Stimulated activated naive CD4-positive, alpha-beta T cell treated with Interleukin-2 at 50 U/mL for 16 hours (primary cell): ENCODE measurements around the gene ATAD3B.
"Not testable (repeated sequence)": the region's sequence is repeated elsewhere in the genome, so short reads cannot be mapped to it uniquely, and the experiment has no call there.

Source experiments
- DNase-seq: peaks from one replicate; lab custom pipeline; 2025; lab: John Stamatoyannopoulos, UW

The ATAD3B gene

DNA sequence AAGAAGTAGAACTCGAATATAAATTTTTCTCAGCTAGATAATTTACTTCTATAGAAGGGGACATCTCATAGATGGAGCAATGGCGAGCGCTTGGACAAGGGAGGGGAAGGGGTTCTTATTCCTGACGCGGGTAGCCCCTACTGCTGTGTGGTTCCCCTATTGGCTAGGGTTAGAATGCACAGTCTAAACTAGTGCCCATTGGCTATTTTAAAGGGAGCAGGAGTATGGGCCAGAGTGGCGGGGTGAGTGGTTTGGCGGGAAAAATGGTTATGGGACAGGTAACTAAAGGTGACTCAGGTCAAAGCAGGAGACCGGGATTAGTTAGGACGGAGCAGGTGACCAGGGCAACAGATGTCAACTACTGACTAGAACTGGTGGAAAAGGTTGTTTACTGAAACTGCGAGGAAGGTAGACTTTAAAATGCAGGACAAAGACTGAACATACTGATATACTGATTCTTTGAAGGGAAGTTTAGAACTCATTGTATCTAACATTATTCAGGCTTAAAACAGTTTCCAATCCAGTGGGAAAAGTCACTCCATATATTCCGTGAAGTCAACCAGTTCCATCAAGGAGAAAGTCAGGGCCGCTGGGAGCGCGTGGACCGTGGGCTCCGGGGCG, 39.5 kb downstream of the ATAD3B start:
- no peak for DNase-seq

DNA sequence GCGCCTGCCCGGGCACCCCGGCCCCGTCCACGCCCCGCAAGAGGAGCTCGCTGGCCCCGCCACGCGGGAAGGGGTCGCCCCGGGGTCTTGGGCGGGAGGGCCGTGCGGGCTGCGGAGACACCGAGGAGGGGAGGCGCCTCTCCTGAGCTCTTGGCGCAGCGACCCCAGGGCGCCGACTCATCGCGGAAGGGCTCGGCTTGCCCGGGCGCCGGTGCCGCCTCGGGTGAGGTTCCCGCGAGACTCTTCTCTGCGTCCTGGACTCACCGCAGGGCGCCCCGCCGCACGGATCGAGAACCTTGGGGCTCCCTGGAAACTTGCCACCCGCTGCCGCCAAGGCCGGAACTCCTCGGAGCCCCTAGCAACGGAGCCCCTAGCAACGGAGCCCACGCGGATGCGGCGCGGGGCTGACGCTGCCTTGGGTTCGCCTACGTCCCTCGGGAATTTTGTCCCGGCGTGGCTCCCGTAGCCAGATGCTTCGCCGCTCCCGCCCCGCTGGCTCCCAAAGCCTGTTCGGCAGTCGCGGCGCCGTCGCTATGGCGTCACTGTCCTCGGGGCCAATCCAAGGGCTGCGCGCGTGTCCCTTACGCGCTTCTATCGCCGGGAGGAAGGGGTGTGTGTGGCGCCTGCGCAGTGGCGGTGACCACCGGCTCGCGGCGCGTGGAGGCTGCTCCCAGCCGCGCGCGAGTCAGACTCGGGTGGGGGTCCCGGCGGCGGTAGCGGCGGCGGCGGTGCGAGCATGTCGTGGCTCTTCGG, 40.1 kb downstream of the ATAD3B start, which contains the start of gene ATAD3A:
TSS of gene ATAD3A (plus strand) at position 630 of the 753 bp plus-strand sequence. CDS start at position 737, 107 bp downstream.
- peak; percentile 96 for DNase-seq

DNA sequence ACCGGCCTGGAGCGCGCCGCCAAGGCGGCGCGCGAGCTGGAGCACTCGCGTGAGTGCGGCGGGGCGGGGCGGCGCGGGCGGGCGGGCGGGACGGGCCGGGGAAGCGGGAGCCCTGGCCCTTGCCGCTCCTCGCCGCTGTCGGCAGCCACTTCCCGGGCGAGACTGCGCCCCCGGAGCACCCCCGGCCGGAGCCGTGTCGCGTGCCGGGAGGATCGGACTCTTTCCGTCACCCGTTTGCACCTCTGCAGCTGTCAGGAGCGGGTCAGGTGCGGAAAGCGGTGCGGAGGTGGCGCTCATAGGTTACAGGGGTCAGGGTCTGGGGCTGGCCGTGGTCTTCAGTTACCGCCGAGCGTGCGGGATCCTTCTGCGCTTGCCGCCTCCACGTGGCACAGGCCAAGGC, 40.9 kb downstream of the ATAD3B start:
- peak; percentile 13 for DNase-seq

DNA sequence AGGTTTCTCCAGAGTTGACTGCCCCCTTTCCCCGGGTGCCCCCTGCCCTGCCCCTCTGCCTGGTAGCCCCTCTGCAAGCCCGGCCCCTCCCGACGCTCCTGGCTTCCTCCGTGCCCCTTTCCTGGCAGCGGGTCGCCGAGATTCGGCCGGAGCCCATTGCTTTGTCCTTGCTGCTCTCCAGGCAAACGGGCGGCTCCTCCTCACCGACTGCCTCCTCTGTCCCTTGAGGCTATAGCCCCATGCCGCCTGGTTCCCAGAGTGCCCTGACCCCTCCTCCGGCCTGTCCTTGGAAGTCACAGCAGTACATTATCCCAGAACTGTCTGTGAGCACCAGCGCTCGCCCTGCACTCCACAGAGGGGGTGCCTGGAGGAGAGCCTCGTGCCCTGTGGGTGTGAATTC, 42.1 kb downstream of the ATAD3B start:
- DNase-seq: not testable (repeated sequence)

DNA sequence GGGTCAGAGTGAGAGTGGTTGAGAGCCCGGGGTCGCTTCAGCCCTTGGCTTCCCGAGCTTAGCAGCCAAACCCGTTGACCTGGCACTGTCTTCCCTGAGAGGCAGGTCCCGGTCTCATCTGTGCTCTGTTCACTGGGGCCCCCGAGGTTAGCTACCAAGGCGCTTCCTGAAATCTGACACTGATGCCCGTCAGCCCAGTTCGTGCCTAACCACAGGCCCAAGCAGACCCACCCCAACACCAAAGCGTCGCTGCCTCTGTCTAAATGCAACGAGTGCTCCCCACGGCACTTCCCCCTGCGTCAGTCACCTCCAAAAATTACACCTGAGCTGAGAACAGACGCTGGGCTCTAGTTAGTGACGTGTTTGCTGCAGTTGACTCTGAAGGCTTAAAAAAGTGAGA, 42.8 kb downstream of the ATAD3B start:
- DNase-seq: not testable (repeated sequence)

DNA sequence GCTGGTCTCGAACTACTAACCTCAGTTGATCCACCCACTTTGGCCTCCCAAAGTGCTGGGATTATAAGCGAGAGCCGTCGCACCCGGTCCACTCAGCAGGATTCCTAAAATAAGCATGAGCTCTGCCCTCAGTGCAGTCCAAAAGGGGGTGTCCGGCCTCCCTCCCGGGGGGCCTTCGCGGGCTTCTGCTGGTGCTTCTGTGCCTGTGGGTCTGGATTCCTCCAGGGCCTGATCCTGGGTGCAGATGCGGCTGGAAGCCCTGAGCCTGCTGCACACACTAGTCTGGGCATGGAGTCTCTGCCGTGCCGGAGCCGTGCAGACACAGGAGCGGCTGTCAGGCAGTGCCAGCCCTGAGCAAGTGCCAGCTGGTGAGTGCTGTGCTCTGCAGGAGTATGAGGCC, 45.4 kb downstream of the ATAD3B start:
- DNase-seq: not testable (repeated sequence)

DNA sequence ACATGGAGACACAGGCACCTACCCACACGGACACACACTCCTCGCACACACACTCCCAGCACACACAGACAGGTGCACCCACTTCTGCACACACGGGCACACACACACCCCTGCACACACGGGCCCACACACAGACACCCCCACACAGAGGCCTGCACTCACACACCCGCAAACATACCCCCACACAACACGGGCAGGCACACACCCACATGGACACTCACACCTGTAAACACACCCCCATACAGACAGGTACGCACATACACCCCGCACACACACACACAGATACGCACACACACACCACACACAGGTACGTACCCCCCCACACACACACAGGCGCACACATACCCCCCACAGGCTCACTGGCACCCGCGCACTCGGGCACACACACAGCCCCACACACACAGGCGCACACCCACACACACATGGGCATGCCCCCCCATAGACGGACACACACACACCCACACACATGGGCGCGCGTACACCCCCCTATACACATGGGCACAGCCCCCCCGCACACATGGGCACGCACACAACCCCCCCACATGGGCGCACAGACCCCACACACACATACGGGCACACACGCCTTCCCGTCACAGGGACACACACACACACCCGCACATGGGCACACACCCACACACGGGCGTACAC, 46.5 kb downstream of the ATAD3B start:
- DNase-seq: no peak

DNA sequence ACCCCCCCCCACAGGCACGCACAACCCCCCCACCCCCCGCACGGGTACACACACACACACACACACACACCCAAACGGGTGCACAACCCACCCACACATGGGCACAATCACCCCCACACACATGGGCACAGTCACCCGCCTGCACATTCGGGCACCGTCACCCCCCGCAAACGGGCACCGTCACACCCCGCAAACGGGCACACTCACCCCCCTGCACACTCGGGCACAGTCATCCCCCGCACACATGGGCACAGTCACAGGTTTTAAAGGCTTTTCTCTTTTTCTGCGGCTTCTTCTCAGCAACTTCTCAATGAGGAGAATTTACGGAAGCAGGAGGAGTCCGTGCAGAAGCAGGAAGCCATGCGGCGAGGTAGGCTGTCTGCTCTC, 47.0 kb downstream of the ATAD3B start:
- not testable (repeated sequence) for DNase-seq

DNA sequence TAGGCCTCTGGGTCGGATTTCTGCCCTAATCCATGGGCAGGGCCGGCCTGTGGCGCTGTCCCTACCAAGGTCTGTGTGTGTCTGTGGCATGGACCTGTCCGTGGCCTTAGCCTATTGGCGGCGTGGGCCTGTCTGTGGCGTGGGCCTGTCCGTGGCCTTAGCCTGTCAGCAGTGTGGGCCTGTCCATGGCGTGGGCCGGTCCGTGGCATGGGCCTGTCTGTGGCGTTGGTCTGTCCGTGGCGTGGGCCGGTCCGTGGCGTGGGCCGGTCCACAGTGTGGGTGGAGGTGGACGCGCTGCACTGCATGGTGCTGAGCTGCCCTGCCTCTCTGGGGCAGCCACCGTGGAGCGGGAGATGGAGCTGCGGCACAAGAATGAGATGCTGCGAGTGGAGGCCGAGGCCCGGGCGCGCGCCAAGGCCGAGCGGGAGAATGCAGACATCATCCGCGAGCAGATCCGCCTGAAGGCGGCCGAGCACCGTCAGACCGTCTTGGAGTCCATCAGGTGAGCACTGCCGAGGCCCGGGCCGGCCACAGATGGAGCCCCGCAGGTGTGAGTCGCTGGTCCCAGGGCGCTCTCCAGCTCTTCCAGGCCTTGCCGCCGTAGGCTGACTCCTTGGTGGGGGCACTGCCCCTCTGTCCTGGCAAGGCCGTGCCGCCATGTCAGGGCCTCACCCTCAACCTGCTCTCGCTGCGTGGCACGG, 48.4 kb downstream of the ATAD3B start:
- DNase-seq: not testable (repeated sequence)

DNA sequence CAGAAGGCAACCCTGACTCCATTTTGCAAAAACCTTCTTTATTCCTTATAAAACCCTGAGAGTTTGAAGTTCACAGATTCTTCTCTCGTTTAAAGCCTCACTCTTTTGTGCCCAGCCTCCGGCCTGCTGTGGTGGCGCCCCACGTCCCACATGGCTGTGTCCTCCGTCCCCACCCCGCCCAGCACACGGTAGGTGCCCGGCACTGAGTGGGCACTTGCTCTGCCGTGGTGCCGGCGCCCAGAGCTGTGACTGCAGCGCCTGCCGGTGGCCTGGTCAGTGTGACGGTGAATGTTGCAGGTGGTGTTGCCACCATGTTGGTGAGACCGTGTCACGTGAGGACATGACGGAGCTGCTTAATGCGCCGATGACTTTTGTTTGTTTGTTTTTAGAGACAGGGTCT, 49.8 kb downstream of the ATAD3B start:
- no peak for DNase-seq

DNA sequence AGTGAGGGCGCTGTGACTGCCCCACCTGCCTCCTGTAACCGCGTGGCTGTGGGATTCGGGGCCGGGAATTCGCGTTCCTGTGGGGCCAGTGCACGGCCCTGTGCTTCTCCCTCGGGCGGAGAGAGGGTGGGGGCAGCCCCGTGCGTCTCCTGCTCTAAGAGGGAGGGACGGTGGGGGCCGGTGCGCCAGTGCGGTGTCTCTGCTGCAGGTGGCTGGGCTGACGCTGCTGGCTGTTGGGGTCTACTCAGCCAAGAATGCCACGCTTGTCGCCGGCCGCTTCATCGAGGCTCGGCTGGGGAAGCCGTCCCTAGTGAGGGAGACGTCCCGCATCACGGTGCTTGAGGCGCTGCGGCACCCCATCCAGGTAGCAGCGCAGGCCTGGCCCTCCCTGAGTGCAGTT, 51.0 kb downstream of the ATAD3B start:
- not testable (repeated sequence) for DNase-seq

DNA sequence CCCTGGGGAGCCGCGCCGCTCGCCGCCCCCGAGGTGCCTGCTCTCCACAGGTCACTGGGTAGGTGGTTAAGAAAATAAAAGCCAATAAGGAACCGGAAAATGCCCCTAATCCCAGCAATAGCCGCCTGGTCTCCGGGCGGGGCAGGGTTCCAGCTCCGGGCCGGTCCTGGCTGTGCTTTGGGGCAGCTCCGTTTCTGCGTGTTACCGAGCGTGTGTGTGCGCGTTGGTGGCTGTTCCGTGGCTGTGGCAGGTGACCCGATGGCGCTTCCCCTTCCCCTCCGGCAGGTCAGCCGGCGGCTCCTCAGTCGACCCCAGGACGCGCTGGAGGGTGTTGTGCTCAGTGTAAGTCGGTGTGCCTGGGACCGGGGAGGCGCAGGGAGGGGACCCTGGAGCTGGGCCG, 51.7 kb downstream of the ATAD3B start:
- DNase-seq: not testable (repeated sequence)

DNA sequence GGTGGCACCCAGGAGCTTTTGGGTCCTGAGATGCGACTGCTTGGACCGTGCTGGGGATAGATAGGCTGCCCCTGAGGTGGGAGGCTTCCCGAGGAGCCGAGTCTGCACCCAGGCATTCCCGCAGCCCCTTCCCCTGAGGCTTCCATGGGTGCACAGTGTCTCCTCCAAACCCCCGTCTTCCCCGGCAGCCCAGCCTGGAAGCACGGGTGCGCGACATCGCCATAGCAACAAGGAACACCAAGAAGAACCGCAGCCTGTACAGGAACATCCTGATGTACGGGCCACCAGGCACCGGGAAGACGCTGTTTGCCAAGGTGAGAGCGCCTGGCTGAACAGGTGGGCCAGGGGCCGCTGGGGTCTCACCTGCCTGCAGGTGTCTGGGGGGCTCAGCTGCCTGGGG, 52.1 kb downstream of the ATAD3B start:
- not testable (repeated sequence) for DNase-seq

DNA sequence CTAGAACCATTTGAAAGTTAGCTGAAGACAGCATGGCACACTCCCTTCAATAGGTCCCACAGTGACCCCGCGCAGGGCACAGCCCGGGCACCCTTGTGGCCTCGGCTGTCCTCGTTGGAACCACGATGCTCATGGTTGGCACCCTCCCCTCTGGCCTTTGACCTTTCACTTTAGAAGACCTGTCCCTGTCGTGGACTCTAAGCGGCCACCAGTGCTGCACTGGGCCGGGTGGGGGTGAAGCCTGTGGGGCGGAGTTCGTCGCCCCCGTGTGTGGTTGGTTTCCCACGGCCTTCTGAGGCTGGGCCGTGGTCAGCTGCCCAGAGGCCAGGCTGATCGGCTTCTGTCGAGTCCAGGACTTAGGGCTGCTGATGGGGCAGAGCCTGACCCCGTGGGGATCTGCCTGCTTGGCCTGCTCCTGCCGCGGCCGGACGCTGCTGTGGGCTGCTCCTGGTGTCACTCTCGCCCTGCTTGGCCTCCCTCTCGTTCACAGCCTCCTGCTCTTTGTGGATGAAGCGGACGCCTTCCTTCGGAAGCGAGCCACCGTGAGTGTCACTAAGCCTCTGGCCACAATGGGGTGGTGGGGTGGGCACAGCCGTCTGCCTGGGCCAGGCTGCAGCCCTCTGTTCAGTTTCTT, 53.3 kb downstream of the ATAD3B start:
- not testable (repeated sequence) for DNase-seq

DNA sequence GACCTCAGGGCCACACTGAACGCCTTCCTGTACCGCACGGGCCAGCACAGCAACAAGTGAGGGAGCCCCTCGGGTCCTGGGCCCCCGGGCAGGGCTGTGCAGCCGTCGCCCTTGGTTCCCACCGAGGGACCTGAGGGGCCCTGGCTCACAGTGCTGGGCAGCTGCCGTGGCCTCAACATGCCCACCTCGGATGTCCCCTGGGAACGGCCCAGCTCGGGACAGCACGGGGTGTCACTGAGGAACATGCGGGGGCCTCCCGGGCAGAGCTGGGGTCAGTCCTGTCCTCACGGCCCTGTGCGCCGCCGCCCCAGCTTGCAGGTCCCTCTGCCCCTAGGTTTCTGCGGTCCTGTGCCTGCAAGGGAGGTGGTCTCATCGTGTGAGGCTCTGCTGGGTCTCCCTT, 54.9 kb downstream of the ATAD3B start:
- not testable (repeated sequence) for DNase-seq

DNA sequence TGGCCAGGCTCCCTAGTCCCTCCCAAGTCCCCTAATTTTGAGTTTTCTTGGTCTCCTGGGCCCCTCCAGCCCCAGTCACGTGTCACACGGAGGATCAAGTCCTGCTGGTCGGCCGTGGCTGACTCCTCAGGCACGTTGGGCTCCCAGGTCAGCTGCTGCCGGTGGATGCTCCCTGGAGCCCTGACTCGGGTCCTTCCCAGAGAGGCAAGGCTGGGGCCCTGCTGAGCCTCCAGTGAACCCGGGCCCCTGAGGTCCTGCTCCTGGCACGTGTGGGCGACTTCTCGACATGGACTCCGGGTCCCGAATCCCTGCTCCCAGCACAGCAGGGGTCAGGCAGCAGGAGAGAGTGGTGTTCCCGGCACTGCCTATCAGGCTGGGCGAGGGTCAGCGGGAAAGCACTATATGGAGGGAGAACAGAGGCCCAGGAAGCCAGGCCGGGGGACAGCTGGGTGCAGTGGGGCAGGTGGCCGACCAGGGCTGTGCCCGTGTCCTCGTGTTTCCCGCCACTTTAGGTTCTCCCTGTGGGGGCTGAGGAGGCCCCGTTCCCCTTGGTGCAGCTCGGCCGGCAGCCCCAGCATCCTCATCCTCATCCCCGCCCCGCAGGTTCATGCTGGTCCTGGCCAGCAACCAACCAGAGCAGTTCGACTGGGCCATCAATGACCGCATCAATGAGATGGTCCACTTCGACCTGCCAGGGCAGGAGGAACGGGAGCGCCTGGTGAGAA, 55.7 kb downstream of the ATAD3B start:
- DNase-seq: no peak

DNA sequence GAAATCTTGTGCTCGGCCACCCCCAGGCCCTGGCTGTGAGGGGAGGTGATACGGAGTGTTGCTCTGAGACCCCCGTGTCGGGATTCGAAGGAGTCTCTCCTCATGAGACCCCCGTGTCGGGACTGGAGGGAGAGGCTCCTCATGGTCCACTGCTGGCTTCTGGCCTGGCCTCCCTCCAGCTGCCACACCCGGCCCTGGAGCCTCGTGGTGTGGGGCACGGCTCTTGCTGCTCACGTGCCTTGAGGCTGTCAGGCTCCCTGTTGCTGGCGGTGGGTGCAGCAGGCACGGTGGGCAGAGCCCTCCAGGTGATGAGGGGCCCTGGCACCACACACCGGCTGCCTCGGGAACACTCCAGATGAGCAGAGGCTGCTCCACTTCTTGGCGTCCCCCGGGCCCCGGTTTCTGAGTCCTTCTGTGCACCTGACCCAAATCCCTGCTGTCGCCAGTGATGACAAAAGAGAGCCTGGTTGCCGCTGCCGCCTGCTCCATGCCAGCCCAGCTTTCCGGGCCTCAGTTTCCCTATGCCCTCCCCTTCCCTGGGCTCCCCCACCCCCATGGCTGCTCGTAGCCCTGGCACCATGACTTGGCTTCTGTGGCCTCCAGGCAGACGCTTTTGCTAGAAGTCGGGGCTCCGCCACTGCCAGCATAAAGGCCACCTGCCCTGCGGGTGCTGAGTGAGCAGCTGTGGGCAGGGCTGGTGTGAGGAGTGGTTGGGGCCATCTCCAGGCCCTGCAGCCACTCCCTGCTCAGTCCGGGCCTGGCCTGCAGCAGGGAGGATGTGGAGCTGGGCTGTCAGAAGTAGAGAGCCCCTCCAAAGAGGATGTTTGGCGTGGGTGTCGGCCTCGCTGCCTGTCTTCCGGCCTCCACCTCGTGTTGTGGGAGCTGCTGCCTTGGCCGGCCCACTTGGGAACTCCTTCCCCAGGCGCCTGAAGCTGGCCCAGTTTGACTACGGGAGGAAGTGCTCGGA, 57.0 kb downstream of the ATAD3B start:
- no peak for DNase-seq

DNA sequence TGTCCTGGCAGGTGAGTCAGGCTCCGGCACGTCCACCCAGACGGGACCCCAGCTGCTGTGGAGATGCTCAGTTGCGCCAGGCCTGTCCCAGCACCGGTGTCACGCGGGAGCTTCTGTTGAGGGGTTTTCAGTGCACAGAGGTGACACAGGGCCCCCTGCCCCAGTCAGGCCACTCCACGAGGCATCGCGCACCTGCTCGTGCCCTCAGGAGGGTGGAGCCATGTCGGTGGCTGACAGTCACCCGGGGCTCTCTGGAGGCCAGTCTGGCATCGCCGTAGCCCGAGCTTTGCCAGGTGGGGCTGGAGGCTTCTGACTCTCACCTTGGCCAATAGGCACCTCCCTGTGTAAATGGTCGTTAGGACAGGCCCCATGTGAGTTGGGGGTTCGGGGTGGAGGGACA, 57.8 kb downstream of the ATAD3B start:
- DNase-seq: no peak

DNA sequence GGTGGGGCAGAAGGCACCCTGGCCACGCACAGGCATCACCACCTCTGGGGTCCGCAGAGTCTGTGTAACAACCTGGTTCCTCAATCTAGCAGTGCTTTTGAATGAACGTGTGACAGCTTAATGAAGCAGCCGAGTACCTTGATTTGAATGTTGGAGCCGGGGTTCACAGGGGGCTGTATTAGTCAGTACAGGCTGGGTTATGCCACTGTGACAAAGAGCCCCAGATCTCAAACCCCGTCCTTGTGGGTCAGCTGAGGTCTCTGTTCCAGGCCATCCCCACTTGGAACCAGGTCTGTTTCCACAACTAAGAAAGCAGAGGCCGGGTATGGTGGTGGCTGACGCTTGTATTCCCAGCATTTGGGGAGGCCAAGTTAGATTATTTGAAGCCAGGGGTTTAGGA, 58.4 kb downstream of the ATAD3B start:
- DNase-seq: no peak

DNA sequence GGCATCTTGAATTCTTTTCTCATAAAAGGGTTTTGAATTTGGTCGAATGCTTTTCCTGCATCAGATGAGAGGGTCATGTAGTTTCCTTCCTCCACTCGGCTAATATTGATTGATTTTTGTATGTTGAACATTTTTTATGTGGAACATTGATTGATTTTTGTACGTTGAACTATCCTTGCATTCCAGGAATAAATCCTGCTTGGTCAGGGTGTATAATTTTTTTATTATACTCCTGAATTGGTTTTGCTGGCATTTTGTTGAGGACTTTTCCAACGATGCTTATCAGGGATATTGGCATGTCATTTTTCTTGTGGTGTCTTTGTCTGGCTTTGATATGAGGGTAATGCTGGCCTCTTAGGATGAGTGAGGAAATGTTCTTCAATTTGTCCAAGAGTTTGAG, 60.4 kb downstream of the ATAD3B start:
- DNase-seq: no peak
